Adrenal gland (tissue), 5 donors: ENCODE results near the gene ZYX.

Experiments
- CTCF ChIP-seq, 6 experiments: fragments of 450-650 bp in 4 of 6; fragments of 200-600 bp in 2 of 6; sonication (generic) in 1 of 6; IDR thresholded peaks; 1 replicate in 5 of 6; 2 replicates in 1 of 6; pipeline versions ENCODE4 v1.5.1 to v1.8.0; 2016 to 2021; ENCODE audit warnings: antibody characterized with exemption in 6 of 6, mild to moderate bottlenecking in 2 of 6, moderate library complexity in 1 of 6
- POLR2A ChIP-seq, 2 donors: fragments of 450-650 bp; IDR thresholded peaks; one replicate each; pipeline ENCODE4 v1.6.1; 2017; ENCODE audit warnings: antibody characterized with exemption in 2 of 2, mild to moderate bottlenecking in 2 of 2, moderate library complexity in 1 of 2
- donor health status: DM: no; HTN: no; CAD: no.

- TF ChIP-seq CTCF (IDR thresholded peaks at IDR 0.05) (no peak), POLR2A (IDR thresholded peaks at IDR 0.05) (no peak)
Measured at GRCh38 chr7:143360788-143361551, 20.2 kb upstream of the ZYX start.
